Stimulated activated CD8-positive, alpha-beta memory T cell treated with anti-CD3 and anti-CD28 coated beads, Interleukin-4, amount 100 ng/mL, for 4 hours (primary cell): ENCODE measurements around the gene C1QTNF8.

Source experiments
- DNase-seq, 2 donors: peaks; one replicate each; pipeline ENCODE4 v3.0.0-alpha.2; 2020; ENCODE audit warnings: low read depth in 2 of 2, low spot score in 1 of 2

C1QTNF8 gene

DNA sequence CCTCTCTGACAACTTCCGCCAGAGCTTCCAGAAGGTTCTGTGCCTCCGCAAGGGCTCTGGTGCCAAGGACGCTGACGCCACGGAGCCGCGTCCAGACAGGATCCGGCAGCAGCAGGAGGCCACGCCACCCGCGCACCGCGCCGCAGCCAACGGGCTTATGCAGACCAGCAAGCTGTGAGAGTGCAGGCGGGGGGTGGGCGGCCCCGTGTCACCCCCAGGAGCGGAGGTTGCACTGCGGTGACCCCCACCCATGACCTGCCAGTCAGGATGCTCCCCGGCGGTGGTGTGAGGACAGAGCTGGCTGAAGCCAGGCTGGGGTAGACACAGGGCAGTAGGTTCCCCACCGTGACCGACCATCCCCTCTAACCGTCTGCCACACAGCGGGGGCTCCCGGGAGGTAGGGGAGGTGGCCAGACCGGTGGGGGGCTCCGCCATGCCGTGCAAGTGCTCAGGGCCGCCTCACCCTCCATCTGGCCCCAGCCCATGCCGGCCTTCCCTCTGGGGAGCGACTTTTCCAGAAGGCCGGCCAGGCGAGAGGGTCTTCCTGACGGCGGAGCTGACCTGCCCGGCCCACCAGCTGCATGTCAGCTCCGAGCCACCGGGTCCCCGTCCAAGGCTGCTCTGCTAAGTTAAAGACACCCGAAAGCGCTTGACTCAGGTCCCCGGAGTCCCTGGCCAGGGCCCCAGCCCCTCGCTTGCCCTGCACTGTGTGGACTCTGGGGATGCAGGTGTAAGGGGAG, 16.1 kb downstream of the C1QTNF8 start:
- no peak for DNase-seq

DNA sequence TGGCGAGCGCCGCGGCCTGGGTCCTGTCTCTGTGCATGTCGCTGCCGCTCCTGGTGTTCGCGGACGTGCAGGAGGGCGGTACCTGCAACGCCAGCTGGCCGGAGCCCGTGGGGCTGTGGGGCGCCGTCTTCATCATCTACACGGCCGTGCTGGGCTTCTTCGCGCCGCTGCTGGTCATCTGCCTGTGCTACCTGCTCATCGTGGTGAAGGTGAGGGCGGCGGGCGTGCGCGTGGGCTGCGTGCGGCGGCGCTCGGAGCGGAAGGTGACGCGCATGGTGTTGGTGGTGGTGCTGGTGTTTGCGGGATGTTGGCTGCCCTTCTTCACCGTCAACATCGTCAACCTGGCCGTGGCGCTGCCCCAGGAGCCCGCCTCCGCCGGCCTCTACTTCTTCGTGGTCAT, 16.7 kb downstream of the C1QTNF8 start:
- no peak for DNase-seq

DNA sequence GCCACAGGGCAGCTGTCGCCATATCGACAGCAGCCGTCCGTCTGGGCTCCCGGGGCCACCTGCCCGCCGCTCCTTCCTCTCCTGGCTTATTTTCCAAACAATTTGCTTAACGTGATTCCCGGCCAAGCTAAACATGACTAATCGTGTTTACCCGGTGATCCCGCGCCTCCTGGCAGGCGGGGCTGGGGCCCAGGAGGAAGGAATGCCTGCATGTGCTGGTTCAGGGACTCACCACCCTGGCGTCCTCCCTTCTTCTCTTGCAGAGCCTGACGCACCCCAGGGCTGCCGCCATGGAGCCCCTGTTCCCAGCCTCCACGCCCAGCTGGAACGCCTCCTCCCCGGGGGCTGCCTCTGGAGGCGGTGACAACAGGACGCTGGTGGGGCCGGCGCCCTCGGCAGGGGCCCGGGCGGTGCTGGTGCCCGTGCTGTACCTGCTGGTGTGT, 17.4 kb downstream of the C1QTNF8 start:
- DNase-seq: no peak

DNA sequence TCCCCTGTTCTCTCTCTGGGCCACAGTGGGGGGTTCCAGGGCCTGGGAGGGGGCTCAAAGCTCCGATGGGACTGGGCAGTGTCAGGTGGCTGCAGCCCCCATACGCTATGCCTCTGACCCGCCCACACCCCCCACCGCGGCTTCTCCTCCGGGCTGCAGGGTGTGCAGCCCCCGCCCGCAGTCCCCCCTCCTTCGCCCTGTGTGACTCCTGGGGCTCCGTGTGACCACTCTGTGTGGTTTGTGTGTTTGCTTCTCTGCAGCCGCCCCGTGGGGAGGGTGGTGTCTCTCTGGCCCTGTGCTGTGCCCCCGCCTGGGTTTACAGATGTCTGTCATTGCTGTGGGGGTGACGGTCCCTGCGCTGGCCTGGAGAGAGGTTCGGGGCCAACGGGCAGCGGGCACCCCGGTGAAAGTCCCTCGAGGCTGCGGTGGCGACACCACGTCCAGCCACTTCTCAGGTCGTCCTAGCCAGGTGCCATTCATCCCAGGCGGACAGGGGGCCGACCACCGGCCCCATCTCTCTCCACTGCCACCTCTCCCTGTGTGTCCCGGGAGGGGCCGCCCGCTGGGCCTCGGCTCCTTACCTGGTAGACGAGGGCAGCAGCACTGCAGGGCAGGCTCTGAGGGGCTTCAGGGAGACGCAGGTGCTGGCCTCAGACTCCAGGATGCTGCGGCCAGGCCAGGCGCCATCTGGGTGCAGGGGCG, 18.0 kb downstream of the C1QTNF8 start:
- no peak for DNase-seq

DNA sequence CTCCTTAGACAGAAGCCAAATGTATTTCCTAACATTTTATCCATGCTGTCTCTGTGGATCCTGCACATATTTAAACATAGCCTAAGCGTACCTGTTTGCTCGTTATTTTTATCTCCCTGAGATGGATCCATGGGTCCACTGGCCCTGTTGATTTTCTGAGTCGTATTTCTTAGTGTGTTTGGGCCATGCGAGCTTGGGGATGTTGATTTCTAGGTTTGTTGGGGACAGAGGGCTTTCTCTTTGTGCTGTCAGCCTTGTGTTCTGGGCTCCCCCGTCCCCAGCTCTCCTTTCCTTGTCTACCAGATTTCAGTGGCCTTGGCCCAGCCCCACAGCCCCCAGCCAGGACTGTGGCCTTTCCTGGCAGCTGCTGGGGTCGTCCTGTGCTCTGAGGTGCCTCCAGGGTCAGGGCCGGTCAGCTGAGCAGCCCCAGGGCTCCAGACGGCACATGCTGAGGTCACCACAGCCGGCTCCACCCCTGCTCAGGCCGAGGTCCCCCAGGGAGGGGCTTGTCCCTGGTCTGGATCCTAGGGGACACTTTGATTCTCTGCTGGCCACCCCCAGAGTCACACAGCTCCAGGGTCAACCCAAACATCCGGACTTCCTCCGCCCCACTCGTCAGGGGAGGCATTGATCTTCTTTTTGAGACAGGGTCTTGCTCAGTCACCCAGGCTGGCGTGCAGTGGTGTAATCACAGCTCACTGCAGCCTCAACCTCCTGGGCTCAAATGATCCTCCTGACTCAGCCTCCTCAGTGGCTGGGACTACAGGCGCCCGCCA, 19.1 kb downstream of the C1QTNF8 start:
- DNase-seq: no peak

DNA sequence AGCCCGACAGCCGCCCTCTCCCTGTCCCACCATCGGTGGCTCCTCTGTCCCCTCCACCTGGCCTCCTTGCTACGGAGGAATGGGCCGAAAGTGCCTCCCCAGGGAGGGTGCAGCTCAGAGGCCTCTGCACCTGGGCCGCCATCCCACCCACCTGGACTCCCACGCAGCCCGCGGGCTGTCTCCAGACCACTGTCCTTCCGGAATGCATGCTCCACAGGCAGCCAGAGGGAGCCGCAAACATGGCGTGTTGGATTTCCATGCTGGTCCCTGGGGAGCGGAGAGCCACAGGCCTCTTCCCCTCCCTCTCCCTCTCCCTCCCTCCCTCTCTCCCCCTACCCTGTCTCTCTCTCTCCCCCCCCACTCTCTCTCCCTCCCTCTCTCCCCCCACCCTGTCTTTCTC, 20.5 kb downstream of the C1QTNF8 start:
- no peak for DNase-seq

DNA sequence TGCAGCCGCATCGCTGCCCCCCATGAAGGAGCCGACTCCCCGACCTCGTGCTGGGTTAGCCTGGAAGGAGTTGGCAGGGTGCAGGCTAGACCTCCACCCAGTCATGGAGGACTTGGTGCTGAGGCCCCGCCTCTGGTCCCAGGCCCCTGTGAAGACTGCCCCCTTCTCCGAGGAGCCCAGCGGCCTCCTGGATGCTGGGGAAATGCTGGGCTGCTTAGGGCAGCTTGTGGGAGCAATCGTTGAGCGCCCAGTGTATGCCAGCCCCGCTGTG, 21.7 kb downstream of the C1QTNF8 start:
- no peak for DNase-seq

DNA sequence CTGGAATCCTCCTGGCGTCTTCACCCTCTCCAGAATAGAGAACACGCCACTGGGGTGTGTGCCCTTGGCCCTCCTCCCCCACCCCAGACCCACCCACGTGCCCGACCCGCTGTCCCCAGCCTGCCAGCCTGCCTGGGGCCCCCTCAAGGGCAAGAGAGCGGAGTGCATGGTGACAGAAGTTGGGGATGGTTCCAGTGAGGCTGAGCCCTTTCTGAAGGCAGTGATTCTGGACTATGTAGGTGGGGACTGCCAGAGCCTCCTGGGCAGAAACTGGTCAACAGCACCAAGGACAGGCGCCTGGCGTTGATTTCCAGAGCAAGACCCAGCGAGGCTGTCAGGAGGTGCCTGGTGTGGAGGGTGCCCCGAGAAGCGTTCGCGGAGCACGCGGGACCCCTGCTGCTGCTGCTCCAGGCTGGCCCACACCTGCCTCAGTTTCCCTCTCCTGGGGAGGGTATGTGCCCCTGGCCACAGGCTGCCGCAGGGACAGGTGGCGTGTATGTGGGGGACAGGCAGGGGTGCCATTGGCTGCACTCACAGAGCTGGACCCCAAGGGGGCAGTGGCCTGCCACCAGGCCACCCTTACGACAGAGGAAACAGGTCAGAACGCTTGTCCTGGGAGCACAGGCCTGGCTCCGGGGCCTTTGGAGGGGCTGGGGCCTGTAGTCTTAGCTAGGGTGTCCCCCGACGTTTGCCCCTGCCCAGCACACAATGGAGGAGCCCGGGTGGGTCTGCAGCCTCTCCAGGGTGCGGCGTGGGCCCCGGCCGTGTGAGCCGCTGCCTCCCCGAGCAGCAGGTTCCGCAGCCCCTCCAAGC, 22.3 kb downstream of the C1QTNF8 start:
- DNase-seq: no peak

DNA sequence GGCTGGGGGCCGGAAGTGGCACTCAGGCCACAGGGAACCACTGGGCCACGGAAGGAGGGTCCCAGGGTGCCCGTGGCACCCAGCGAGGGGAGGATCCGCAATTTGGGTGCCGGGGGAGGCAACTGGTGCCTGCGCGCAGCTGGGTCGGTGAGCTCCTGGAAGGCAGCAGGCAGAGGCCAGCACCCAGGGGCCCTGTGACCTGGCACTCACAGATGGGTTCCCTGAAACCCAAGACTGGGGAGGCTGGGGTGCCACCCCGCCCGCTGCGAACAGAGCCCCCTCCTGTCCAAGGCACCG, 22.8 kb downstream of the C1QTNF8 start:
- no peak for DNase-seq

DNA sequence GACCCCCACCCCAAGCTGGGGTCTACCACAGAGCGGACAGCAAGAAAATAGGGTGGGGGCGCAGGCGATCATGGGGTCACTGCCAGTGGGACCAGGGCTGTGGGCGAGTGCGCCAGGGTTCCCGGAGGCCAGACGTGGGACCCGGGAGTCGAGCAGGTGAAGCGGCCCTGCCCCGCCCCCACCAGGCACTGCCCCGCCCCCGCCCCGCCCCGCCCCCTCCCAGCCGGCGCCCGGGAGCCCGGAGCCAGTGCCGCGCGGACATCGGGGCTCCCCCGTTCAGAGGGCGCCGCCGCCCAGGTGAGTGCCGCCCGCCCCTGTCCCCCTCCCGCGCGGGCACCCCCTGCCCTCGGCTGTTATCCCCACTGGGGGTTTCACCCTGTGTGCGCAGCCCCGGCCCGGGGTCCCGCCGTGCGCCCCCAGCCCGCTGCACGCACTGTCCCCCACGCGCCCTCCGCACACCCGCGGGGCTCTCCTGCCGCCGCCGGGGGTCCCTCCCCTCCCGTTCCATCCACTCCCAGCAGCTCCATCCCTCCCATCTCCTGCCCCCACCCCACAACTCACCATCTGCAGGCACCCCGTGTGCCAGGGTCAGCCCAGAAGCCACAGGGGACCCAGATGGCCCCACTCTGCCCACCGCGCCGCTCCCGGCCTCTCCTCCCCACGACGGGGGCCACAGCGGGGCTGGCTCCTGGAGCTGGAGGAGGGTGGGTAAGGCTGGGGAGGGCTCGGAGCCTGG, 23.4 kb downstream of the C1QTNF8 start, which contains the start of gene SSTR5:
SSTR5 (plus strand) TSS at position 222 of the 736 bp plus-strand sequence. CDS start 6,122 bp downstream, outside the sequence.
- no peak for DNase-seq

DNA sequence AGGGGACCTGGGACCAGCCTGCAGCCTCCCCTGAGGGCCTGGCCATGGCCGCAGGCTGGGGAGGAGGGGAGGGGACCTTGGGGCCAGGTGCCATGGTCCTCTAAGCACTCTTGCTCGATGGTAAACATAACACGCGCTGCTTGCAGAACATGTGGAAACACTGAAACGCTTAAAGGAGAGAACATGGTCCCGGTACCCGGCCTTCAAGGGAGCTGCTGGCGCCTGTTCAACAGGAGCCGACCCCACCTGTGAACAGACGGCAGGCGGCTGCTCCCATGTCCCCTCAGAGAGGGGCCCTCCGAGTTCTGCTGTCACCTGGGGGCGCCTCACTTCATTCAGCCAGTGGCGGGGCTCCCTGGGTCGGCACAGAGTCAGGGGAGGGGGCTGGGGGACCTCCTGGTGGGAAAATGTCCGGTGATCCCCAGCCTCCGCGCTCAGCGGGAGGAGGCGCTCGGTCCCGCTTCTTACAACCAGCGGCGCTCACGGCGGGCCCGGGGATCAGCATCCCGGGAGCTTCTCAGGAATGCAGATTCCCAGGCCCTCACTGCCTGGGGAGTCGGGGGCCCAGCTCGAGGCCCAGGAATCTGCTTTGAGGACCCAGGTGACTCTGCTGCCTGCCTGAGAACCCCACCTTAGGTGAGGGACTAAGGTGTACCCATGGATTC, 24.4 kb downstream of the C1QTNF8 start:
- no peak for DNase-seq

DNA sequence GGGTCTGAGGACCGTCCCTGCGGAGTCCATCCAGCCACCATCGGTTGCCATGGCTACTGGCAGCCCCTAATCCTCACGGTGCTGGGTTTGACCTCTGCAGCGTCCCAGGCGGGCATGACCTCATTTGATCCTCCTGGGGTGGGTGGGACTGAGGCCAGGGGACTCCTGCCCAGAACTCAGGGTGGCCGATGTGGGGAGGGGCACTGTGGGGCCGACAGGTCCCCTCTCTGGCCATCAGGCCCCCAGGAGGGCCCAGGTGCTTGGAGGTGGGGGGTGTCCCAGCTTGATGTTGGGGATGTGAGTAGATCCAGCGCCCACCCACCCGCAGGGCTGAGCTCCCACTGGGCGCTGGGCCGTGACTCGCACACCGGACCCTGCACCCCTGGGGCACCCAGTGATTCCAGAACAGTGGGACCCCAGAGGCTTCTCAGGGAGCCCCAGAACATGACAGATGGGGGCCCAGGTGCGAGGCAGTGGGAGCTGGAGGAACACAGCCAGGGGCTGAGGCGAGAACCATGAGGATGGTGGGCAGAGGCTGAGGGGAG, 25.1 kb downstream of the C1QTNF8 start:
- no peak for DNase-seq

DNA sequence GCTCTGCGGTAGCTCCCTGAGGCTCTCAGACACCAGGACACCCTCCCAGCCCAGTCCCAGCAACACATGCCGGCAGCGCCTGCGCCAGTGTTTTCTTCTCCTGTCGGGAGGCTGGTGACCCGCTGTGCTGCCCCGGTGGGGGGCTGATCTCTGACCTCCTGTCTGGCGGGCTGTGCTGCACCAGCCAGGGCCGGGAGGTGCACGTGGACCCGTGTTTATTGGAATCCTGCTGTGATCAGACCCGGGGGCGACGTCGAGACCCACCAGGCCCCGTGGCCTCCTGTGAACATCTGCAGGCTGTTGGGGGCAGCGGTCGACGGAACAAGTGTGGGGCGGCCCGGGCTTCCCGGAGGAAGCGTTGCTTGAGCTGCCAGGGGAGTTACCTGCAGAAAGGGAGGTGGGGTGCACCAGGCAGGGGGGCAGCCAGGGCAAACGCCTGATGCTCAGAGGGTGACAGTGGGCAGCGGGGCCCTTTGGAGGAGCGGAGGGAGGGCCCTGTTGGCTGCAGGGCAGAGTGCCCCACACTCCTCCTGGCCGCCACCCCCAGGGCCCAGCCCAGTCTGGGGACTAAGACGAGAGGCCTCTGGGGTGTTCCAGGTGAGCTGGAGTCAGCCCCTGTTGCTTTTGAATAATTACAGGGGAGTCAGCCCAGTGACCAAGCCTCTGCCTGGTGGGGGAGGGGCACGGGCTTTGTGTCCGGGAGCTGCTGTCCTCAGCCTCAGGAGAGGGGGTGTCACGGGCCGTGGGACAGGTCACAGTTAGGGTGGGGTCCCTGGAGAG, 25.8 kb downstream of the C1QTNF8 start:
- no peak for DNase-seq

DNA sequence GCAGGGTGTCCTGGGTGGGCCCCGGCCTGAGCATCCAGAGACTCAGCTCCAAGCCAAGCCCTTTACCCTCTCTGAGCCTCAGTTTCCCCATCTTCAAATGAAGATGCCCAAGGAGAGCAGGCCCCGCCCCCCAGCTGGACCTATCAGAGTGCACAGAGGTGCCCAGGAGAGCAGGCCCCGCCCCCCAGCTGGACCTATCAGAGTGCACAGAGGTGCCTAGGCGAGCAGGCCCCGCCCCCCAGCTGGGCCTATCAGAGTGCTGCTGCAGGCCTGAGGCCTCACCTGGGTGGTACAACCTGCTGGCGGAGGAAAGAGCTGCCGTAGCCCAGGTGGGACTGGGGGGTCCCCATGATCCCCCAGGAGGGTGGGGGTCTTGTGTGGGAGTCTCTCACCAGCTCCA, 26.9 kb downstream of the C1QTNF8 start:
- no peak for DNase-seq

DNA sequence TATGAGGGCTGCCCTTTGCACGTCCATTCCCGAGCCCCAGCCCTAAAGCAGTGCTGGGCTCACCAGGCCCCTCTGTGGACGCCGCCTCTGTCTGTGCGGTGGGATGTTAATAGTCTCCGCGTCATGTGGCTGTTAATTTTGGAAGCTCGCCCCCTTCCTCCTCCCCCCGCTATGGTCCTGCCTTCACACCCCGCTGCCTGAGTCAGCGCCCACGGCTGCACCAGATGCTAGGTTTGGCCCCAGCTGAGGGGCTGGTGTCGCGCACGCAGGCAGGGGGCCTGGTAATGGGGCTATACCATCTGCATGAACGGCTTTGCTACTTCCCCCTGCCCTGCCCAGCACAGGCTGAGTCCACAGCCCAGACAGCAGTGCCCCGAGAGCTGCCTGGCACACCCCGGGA, 27.6 kb downstream of the C1QTNF8 start:
- no peak for DNase-seq

DNA sequence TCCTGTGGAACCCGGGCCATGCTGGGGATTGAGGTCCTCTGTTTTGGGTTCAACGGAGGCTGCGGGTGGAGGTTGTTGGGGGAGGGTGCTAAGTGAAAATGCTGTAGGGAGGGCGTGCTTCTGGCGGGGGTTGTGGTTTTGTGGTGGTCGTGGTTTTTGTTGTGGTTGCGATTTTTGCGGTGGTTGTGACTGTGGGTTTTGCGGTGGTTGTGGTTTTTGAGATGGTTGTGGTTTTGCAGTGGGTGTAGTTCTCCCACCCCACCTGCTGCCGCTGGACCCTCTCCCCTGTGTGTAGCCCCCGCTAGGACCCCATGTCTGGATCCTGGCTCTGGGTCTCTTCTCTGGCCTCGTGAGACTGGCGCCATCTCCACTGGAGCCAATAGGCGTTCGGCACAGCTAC, 28.4 kb downstream of the C1QTNF8 start:
- DNase-seq: no peak

DNA sequence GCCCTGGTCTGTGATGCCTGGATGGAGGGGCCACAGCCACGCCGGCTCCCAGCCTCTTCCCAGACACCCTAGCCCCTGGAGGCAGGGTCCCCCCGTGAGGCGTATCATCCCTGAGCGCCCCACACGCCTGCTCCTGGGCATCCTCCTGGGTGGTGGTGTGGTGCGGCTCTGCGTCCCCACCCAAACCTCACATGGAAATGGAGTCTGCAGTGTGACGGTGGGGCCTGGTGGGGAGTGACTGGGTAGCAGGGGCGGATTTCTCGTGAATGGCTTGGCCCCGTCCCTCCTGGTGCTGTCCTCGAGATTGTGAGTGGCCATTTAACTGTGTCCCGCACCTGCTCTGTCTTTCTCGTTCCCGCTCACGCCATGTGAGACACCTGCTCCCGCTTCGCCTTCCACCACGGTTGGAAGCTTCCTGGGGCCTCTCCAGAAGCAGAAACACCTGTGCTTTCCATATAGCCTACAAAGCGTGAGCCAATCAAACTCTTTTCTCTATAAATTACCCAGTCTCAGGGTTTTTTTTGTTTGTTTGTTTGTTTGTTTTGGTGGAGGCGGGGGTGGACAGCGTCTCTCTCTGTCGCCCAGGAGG, 29.4 kb downstream of the C1QTNF8 start:
- DNase-seq: no peak

DNA sequence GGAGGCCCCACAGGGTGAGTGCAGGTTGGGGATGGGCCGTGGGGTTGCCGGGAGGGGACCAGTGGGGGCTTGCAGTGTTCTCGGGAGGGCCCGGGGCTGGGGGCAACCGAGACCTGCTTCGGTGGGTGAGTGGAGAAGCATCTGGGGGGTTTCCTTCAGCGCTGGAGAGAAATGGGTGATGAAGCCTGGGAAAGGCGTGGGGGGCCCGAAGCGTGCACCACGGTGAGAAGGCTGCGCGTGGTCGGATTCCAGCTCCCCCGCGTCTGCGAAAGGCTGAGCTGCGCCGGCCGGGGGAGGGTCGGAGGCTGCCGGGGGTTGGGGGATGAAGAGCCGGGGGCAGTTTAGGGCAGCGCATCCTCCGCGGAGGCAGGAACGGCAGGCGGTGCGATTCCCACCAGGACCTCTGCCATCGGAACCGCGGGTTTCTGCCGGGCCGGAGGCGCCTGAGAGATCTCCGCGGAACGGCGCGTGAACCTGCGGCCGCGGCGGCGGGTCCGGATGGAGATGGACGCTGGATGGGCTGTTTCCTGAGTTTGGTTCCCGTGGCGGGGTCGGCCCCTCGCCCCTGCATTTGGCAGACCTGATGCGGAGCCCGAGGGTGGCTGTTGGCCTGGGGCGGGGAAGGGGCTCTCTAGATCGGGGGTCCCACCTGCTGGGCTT, 30.4 kb downstream of the C1QTNF8 start:
- no peak for DNase-seq
